K562 (cell line): ENCODE data around the gene PSRC1. TPM values are rescaled to one million over a fixed set of nuclear protein-coding genes. Genes with fewer than 3 reads are reported as not detected.

ENCODE experiments used
- JUND ChIP-seq, 2 experiments: IDR thresholded peaks; 2 replicates in 1 of 2; 3 replicates in 1 of 2; pipeline ENCODE4 v1.6.1; 2011; ENCODE audit warnings: borderline replicate concordance in 2 of 2, low read depth in 2 of 2, low read length in 2 of 2, improper control_type of control experiment in 1 of 2, missing biosample characterization in 1 of 2, missing genetic modification characterization in 1 of 2, missing genetic modification reagents in 1 of 2
- MGA ChIP-seq: fragments of 450-650 bp; IDR thresholded peaks from 2 replicates; pipeline ENCODE4 v1.6.1; 2016; ENCODE audit warnings: mild to moderate bottlenecking, moderate library complexity
- USF2 ChIP-seq: sonication (generic); formaldehyde crosslinking; IDR thresholded peaks from 2 replicates; pipeline ENCODE4 v1.5.0; 2020; ENCODE audit warnings: missing genetic modification reagents
- ZBTB9 ChIP-seq: fragments of 450-650 bp; formaldehyde crosslinking; IDR thresholded peaks from 2 replicates; pipeline ENCODE4 v1.4.0; 2020; ENCODE audit warnings: mild to moderate bottlenecking, moderate library complexity
- polyA plus RNA-seq, 8 experiments: library from polyadenylated mRNA; depleted of rRNA in 4 of 8; stranded (reverse) in 5 of 8; unstranded in 3 of 8; fragments of >200 nt; fragmentation: Nextera tagmentation in 2 of 8; fragmentation: Illumina TruSeq in 1 of 8; extraction: Ambion mirVana in 2 of 8; extraction: Trizol in 1 of 8; gene quantifications; 2 replicates each; pipeline versions ENCODE4 v1.2.1 to v1.2.3, GENCODE V29; 2011 to 2014; ENCODE audit warnings: inconsistent platforms in 1 of 8, missing spikeins in 1 of 8
- total RNA-seq, 7 experiments: library from RNA; depleted of rRNA in 6 of 7; stranded (reverse); fragments of >200 nt in 6 of 7; fragmentation: Illumina TruSeq in 2 of 7; extraction: Trizol in 2 of 7; gene quantifications; 2 replicates each; pipeline versions ENCODE4 v1.2.1 to v1.2.3, GENCODE V29; 2011 to 2021; ENCODE audit warnings: low replicate concordance in 1 of 7

PSRC1 gene
- total and polyA plus RNA-seq, 9 of the 15 experiments (the other 6 are each of a cell fraction or from before 2014, with no cell fraction given), result 6.5 to 65.2 (median 39.3) TPM

GRCh38 chr1:109290998-109291397, 8.1 kb upstream of the PSRC1 start (continued):
- TF ChIP-seq JUND (IDR thresholded peaks at IDR 0.05; ENCODE audit: borderline replicate concordance, low read depth, low read length) (no peak; the same call in 1 of the 2 replicates), JUND (tag; IDR thresholded peaks at IDR 0.05; ENCODE audit: borderline replicate concordance, low read depth, low read length) (peak; percentile 57; the same call in 1 of the 3 replicates), USF2 (peak; percentile 68), ZBTB9 (peak; percentile 47; the same call in 1 of the 2 replicates), MGA (peak; percentile 51)
